T-helper 2 cell treated with Interferon-gamma antibody and Interleukin-4, amounts not matched to agents 100 ng/mL and 5 ng/mL, for 36 hours (primary cell): Measurements from ENCODE around the gene VGLL4. TPM values are rescaled to one million over a fixed set of nuclear protein-coding genes. Genes with fewer than 3 reads are reported as not detected.

Source experiments
- intact Hi-C: fragments of 100-400 bp; cut with micrococcal nuclease; formaldehyde crosslinking; loops from one replicate; pipeline ENCODE4 v1.15.1; 2023
- total RNA-seq: library from RNA; stranded (reverse); gene quantifications from 2 replicates; pipeline ENCODE4 v1.2.3, GENCODE V29; 2022

Gene VGLL4
- total RNA-seq, 1 donor from 2014 or later: 46.7 TPM

GRCh38 chr3:11554666-11555065, 89.0 kb downstream of the VGLL4 start:
- intact Hi-C loops: no loop called here

GRCh38 chr3:11554236-11554610, 89.5 kb downstream of the VGLL4 start:
- intact Hi-C loops: no loop called here

- intact Hi-C loops: no loop called here
Measured at GRCh38 chr3:11553436-11554235, 90.1 kb downstream of the VGLL4 start.

- intact Hi-C loops: no loop called here
Measured at GRCh38 chr3:11552289-11553264, 91.1 kb downstream of the VGLL4 start.

- intact Hi-C loops: no loop called here
Measured at GRCh38 chr3:11551036-11551435, 92.7 kb downstream of the VGLL4 start.

- intact Hi-C loops: no loop called here
Measured at GRCh38 chr3:11549580-11550140, 94.1 kb downstream of the VGLL4 start.

GRCh38 chr3:11548721-11549131, 95.0 kb downstream of the VGLL4 start:
- intact Hi-C loops: no loop called here

- intact Hi-C loops: no loop called here
Measured at GRCh38 chr3:11547498-11547897, 96.2 kb downstream of the VGLL4 start.

- intact Hi-C loops: no loop called here
Measured at GRCh38 chr3:11546657-11547302, 96.9 kb downstream of the VGLL4 start.

- intact Hi-C loops: no loop called here
Measured at GRCh38 chr3:11545186-11545851, 98.4 kb downstream of the VGLL4 start.

- intact Hi-C loops: no loop called here
Measured at GRCh38 chr3:11544412-11545181, 99.1 kb downstream of the VGLL4 start.

- intact Hi-C loops: no loop called here
Measured at GRCh38 chr3:11543948-11544387, 99.7 kb downstream of the VGLL4 start.

- intact Hi-C loops: no loop called here
Measured at GRCh38 chr3:11543141-11543947, 100.4 kb downstream of the VGLL4 start.

GRCh38 chr3:11542551-11542950, 101.2 kb downstream of the VGLL4 start:
- intact Hi-C loops: no loop called here

- intact Hi-C loops: no loop called here
Measured at GRCh38 chr3:11541321-11542303, 102.1 kb downstream of the VGLL4 start.

GRCh38 chr3:11539677-11540076, 104.0 kb downstream of the VGLL4 start:
- intact Hi-C loops: no loop called here

- intact Hi-C loops: no loop called here
Measured at GRCh38 chr3:11539218-11539617, 104.5 kb downstream of the VGLL4 start.

GRCh38 chr3:11538581-11538980, 105.1 kb downstream of the VGLL4 start:
- intact Hi-C loops: no loop called here
